K562 (cell line): ENCODE measurements around the gene SLC25A45. TPM values are rescaled to one million over a fixed set of nuclear protein-coding genes. Genes with fewer than 3 reads are reported as not detected.

Experiments
- CUX1 ChIP-seq: fragments of 200-800 bp; sonication (Bioruptor generic); IDR thresholded peaks from 2 replicates; pipeline ENCODE4 v1.6.1; 2016; ENCODE audit warnings: missing genetic modification characterization, missing compliant biosample characterization
- FOXJ2 ChIP-seq: fragments of 200-800 bp; sonication (Bioruptor generic); IDR thresholded peaks from 2 replicates; pipeline ENCODE4 v1.6.1; 2016; ENCODE audit warnings: missing genetic modification characterization, missing compliant biosample characterization
- HBP1 ChIP-seq: fragments of 450-650 bp; formaldehyde crosslinking; IDR thresholded peaks from 2 replicates; pipeline ENCODE4 v1.4.0; 2022; ENCODE audit warnings: missing genetic modification characterization
- LCOR ChIP-seq: sonication (generic); formaldehyde crosslinking; IDR thresholded peaks from 2 replicates; pipeline ENCODE4 v1.8.0; 2022; ENCODE audit warnings: mild to moderate bottlenecking, missing genetic modification reagents
- NRF1 ChIP-seq, 2 experiments: fragments of 450-650 bp; IDR thresholded peaks in 1 of 2; conservative IDR thresholded peaks in 1 of 2; 2 replicates each; pipeline ENCODE4 v1.6.1; 2014; ENCODE audit warnings: mild to moderate bottlenecking in 2 of 2
- POLR2A ChIP-seq: fragments of 450-650 bp; conservative IDR thresholded peaks from 2 replicates; pipeline ENCODE4 v1.6.1; 2016
- SMAD2 ChIP-seq: fragments of 150-350 bp; IDR thresholded peaks from 2 replicates; pipeline ENCODE4 v1.6.1; 2014; ENCODE audit warnings: low read depth, mild to moderate bottlenecking, low read length
- SRSF7 ChIP-seq: fragments of 200-400 bp; formaldehyde crosslinking; optimal IDR thresholded peaks from 2 replicates; pipeline ENCODE3; 2017; ENCODE audit warnings: mild to moderate bottlenecking, low read depth, low read length
- ZNF407 ChIP-seq: fragments of 450-650 bp; IDR thresholded peaks from 2 replicates; pipeline ENCODE4 v1.6.1; 2016; ENCODE audit warnings: low read depth
- ZNF644 ChIP-seq: fragments of 200-800 bp; sonication (Bioruptor generic); IDR thresholded peaks from 2 replicates; pipeline ENCODE4 v1.6.1; 2016; ENCODE audit warnings: low read depth, missing genetic modification characterization, missing compliant biosample characterization
- polyA plus RNA-seq, 8 experiments: library from polyadenylated mRNA; depleted of rRNA in 4 of 8; stranded (reverse) in 5 of 8; unstranded in 3 of 8; fragments of >200 nt; fragmentation: Nextera tagmentation in 2 of 8; fragmentation: Illumina TruSeq in 1 of 8; extraction: Ambion mirVana in 2 of 8; extraction: Trizol in 1 of 8; gene quantifications; 2 replicates each; pipeline versions ENCODE4 v1.2.1 to v1.2.3, GENCODE V29; 2011 to 2014; ENCODE audit warnings: inconsistent platforms in 1 of 8, missing spikeins in 1 of 8
- total RNA-seq, 7 experiments: library from RNA; depleted of rRNA in 6 of 7; stranded (reverse); fragments of >200 nt in 6 of 7; fragmentation: Illumina TruSeq in 2 of 7; extraction: Trizol in 2 of 7; gene quantifications; 2 replicates each; pipeline versions ENCODE4 v1.2.1 to v1.2.3, GENCODE V29; 2011 to 2021; ENCODE audit warnings: low replicate concordance in 1 of 7
- TF ChIP-seq, protein P1 (sequence below): sonication (generic); formaldehyde crosslinking; IDR thresholded peaks from 2 replicates; pipeline ENCODE4 v1.9.0; 2022; ENCODE audit warnings: mild to moderate bottlenecking, missing genetic modification reagents

SLC25A45 gene
- total and polyA plus RNA-seq, 9 of the 15 experiments (the other 6 are each of a cell fraction or from before 2014, with no cell fraction given) = 0.15 to 2.3 (median 0.68) TPM

DNA sequence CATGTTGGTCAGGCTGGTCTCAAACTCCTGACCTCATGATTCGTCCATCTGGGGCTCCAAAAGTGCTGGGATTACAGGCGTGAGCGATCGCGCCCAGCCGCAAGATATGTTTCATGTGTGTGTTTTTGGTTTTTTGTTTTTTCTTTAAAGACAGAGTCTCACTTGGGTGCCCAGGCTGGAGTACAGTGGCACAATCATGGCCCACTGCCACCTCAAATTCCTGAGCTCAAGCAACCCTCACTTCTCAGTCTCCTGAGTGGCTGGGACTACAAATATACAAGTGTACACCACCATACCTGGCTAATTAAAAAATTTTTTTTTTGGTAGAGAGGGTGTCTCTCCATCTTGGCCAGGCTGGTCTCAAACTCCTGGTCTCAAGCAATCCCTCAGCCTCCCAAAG is 19.5 kb downstream of the SLC25A45 start (continued):
- no peak for TF ChIP-seq FOXJ2
- no peak for TF ChIP-seq SMAD2
- no peak for TF ChIP-seq CUX1 (CRISPR knock-in tag)
- no peak for TF ChIP-seq HBP1 (CRISPR knock-in tag)
- TF ChIP-seq NRF1 (conservative IDR thresholded peaks at IDR 0.05 in 1 of 2, IDR thresholded peaks at IDR 0.05 in 1 of 2) = 0 out of 4 replicates have a peak, but pooled peaks of 1 of the 2 experiments have one; percentile 5
- TF ChIP-seq, protein P1, sequence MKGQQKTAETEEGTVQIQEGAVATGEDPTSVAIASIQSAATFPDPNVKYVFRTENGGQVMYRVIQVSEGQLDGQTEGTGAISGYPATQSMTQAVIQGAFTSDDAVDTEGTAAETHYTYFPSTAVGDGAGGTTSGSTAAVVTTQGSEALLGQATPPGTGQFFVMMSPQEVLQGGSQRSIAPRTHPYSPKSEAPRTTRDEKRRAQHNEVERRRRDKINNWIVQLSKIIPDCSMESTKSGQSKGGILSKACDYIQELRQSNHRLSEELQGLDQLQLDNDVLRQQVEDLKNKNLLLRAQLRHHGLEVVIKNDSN (CRISPR knock-in tag) = no peak
- TF ChIP-seq ZNF644 (tag) = 0 out of 2 replicates have a peak, but pooled peaks have one; percentile 13
- 0 out of 2 replicates have a peak, but pooled peaks have one; percentile 22 for TF ChIP-seq LCOR (CRISPR knock-in tag)
- TF ChIP-seq POLR2A = no peak
- no peak for TF ChIP-seq ZNF407
- TF ChIP-seq SRSF7 = no peak
